HEK293T (cell line): ENCODE data around the gene ATG7.

Experiments
- ARNT ChIP-seq: fragments of 450-650 bp; IDR thresholded peaks from 2 replicates; pipeline ENCODE4 v1.6.1; 2017; ENCODE audit warnings: mild to moderate bottlenecking
- BHLHE40 ChIP-seq: fragments of 450-650 bp; IDR thresholded peaks from 2 replicates; pipeline ENCODE4 v1.6.1; 2016; ENCODE audit warnings: mild to moderate bottlenecking, moderate library complexity, borderline replicate concordance
- CTBP1 ChIP-seq: fragments of 450-650 bp; IDR thresholded peaks from 2 replicates; pipeline ENCODE4 v1.6.1; 2016; ENCODE audit warnings: borderline replicate concordance
- FOXK2 ChIP-seq: fragments of 450-650 bp; IDR thresholded peaks from 2 replicates; pipeline ENCODE4 v1.6.1; 2016; ENCODE audit warnings: mild to moderate bottlenecking
- NFRKB ChIP-seq: fragments of 450-650 bp; IDR thresholded peaks from 2 replicates; pipeline ENCODE4 v1.6.1; 2016; ENCODE audit warnings: mild to moderate bottlenecking, moderate library complexity
- SP1 ChIP-seq: fragments of 450-650 bp; IDR thresholded peaks from 2 replicates; pipeline ENCODE4 v1.6.1; 2017
- TARDBP ChIP-seq: fragments of 450-650 bp; IDR thresholded peaks from 2 replicates; pipeline ENCODE4 v1.6.1; 2016
- ZNF384 ChIP-seq: fragments of 450-650 bp; IDR thresholded peaks from 2 replicates; pipeline ENCODE4 v1.6.1; 2016

DNA sequence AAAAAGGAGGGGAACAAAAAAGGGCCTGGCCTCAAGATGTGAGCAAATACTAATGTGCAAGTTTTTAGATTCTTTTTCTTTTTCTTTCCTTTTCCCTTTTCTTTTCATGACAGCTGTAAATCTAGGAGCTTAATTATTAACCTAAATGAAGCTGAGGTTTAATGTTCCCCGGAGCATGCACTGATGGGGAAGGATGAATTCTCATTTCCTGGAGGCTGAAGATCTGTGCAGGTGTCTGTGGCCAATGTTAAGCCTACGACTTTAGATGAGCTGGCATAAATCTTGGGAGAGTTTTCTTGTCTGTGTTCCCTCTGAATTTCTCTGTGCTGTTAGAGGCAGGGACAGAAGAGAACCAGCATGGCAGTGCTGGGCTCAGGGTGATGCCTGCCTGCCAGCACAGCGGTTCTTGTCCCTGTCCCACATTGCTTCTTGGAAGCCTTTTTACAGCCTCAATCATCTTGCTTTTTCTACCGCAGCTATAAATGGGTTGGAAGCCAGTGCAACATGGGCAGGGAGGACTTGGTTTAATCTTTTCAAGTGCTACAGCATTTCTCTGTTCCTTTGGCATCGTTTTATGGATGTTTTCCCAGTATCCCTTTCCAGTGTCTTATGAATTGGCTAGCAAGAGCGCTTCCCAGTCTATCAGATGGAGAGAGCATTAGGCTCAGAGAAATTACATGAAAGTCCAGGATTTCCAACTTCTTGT lies 119.1 kb downstream of the ATG7 start:
- no peak for TF ChIP-seq ARNT
- no peak for TF ChIP-seq NFRKB
- TF ChIP-seq FOXK2: no peak
- no peak for TF ChIP-seq TARDBP
- no peak for TF ChIP-seq CTBP1
- no peak for TF ChIP-seq ZNF384
- no peak for TF ChIP-seq BHLHE40
- no peak for TF ChIP-seq SP1
